Breast epithelium (tissue), 3 donors: ENCODE measurements around the gene MYO3B.

ENCODE experiments used
- POLR2AphosphoS5 ChIP-seq, 3 donors: sonication (generic); formaldehyde crosslinking; IDR thresholded peaks; one replicate each; pipeline ENCODE4 v1.6.1; 2017; ENCODE audit warnings: antibody characterized with exemption in 3 of 3
- TF ChIP-seq, protein P1 (sequence below), 3 donors: fragments of 450-650 bp; IDR thresholded peaks; one replicate each; pipeline ENCODE4 v1.5.1; 2016 to 2017; ENCODE audit warnings: antibody characterized with exemption in 3 of 3, mild to moderate bottlenecking in 3 of 3, moderate library complexity in 3 of 3

GRCh38 chr2:170143045-170143717 is 34.8 kb upstream of the MYO3B start:
- TF ChIP-seq POLR2AphosphoS5 (IDR thresholded peaks at IDR 0.05) = no peak
- TF ChIP-seq, protein P1, sequence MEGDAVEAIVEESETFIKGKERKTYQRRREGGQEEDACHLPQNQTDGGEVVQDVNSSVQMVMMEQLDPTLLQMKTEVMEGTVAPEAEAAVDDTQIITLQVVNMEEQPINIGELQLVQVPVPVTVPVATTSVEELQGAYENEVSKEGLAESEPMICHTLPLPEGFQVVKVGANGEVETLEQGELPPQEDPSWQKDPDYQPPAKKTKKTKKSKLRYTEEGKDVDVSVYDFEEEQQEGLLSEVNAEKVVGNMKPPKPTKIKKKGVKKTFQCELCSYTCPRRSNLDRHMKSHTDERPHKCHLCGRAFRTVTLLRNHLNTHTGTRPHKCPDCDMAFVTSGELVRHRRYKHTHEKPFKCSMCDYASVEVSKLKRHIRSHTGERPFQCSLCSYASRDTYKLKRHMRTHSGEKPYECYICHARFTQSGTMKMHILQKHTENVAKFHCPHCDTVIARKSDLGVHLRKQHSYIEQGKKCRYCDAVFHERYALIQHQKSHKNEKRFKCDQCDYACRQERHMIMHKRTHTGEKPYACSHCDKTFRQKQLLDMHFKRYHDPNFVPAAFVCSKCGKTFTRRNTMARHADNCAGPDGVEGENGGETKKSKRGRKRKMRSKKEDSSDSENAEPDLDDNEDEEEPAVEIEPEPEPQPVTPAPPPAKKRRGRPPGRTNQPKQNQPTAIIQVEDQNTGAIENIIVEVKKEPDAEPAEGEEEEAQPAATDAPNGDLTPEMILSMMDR (IDR thresholded peaks at IDR 0.05) = no peak
